COLO668 (cell line): ENCODE measurements around the gene AARS2.
A peak's percentile ranks its signal among the peaks of the same experiment; 100 is the strongest.
"Not testable (repeated sequence)": the region's sequence is repeated elsewhere in the genome, so short reads cannot be mapped to it uniquely, and the experiment has no call there.

ENCODE experiments used
- DNase-seq: peaks from one replicate; lab custom pipeline; 2025; ENCODE audit not compliant: unreplicated experiment; lab: John Stamatoyannopoulos, UW

Gene AARS2

DNA sequence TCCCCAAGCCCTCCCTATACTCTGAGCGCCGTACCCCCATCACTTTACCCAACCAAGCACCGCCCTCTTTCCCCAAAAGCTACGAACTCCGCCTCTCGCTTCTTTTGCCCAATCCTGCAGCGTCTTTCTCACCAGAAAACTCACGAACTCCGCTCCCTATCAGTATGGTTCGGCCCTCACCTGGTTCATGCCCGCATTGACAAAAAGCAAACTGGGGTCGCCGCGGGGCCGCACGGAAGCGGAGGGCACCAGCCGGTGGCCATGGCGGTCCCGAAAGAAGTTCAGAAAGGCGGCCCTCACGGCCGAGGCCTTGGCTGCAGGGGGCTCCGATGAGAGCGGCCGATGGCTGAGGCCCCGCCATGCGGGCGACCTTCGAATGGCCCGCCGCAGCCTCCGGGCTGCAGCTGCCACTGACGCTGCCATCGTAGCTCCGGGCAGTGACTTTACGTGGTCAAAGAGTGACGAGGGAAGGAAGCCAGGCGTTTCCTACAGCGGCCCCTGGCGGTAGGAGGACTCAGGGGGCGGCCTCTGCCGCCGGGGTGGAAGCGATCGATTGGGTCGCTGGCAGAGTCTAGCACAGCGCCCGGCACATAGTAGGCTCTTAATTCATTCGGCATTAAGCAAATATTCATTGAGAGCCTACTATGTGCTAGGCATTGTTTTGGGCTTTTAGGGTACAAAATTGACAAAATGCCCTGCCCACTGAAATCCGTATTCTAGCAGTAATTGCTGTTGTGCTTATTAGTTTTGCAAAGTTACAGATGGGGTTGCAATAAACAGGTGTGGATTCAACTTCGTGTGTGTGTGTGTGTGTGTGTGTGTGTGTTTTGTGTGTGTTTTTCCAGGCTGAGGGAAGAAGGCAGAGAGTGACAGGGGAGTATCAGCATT, at the start of gene AARS2:
AARS2 (minus strand) TSS at position 447 of the 888 bp plus-strand sequence; CDS start at position 423, 24 bp downstream.
- DNase-seq = peak; percentile 85

DNA sequence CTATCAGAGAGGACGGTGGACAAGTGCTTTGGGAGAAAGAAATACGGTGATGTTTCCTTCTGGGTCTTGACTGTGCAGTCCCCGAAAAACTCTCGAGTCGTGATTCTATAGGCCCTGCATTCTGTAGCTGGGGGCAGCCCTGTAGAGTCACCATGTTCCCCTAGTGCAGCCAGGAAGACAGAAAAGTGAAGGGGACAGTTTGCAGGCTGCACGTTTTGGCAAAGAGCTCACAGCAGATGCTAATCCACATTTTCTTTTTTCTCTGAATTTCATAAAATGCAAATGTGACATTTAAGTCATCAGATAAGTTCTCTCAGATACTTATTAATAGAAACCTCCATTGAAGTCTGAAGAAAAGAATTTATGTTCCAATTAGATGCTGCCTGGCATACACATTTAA, 48.8 kb upstream of the AARS2 start:
- no peak for DNase-seq

DNA sequence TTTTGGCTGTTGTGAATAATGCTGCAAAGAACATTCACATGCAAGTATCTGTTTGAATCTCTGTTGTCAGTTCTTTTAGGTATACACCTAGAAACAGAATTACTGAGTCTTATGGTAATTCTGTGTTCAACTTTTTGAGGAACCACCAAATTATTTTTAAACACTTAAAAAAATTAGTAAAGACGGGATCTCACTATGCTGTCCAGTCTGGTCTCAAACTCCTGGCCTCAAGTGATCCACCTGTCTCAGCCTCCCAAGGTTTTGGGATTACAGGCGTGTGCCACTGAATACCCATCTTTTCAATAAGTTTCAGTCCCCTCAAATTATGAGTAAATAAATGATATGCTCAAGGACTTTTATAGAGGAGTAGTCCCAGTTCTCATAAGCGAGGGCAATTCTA, 46.8 kb upstream of the AARS2 start:
- no peak for DNase-seq

DNA sequence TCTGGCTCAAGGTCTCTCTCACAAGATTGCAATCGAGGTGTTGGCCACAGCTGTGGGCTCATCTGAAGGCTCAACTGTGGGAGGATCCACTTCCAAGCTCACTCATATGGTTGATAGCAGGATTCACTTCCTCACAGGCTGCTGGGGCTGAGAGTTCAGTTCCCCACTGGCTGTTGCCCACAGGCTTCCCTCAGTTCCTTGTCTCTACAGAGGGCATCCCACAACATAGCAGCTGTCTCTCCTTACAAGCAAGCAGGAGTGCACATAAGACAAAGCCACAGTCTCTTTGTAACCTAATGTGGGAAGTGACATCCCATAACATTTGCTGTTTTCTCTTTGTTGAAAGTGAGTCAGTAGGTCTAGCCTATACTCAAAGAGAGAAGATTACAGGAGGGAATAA, 43.3 kb upstream of the AARS2 start:
- no peak for DNase-seq

DNA sequence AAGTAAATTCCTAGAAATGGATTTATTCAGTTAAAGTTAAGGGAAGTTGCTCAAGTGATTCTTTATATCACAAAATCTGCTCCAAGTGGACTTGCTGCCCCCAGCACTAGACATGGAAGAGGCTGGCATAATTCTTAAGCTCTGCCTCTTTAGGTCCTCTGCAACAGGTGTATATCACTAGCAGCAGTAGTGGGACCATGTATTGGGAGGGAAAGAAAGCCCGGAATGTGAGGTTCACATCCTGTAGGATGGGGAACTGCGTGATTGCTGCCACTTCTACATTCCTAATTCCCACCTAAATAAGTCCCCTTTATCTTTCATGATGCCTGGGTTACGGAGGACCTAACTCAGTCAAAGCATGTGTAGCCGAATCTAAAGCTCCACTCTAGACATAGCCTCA, 42.5 kb upstream of the AARS2 start:
- no peak for DNase-seq

DNA sequence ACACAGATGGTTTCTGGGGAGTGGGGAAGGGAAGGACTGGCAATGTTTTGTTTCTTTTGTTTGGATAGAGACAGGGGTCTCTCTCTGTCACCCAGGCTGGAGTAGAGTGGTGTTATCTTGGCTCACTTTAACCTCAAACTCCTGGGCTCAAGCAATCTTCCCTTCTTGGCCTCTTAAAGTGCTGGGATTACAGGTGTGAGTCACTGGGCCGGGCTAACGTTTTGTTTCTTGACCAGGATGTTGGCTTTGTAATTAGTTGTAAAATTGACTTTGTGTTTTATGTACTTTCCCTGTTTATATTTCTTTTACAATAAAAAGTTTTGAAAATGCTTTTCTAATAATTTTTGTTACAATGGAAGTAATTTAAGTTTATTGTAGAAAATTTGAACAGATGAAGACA, 40.2 kb upstream of the AARS2 start:
- DNase-seq = no peak

DNA sequence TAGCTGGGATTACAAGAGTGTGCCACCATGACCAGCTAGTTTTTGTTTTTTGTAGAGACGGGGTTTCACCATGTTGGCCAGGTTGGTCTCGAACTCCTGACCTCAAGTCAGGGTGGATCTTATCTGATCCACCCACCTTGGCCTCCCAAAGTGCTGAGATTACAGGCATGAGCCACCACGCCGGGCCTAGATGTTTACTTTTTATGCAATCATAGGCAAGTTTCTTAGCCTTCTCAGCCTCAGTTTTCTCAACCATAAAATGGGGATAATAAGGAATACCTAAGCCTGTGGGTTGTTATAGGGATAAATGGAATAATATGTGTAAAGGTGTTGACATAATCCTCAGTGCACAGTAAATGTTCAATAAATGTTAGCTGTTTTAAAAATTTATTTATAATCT, 39.1 kb upstream of the AARS2 start:
- DNase-seq = no peak

DNA sequence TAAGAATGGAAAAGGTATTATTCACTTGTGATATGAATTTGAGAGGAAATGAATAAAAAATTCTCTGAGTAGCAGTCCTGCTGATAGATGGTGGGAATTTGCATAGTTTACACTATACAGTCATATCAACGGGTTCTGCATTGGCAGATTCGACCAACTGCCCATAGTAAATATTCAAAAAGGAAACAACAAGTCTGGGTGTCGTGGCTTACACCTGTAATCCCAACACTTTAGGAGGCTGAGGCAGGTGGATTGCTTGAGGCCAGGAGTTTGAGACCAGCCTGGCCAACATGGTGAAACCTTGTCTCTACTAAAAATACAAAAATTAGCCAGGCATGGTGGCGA, 37.5 kb upstream of the AARS2 start:
- DNase-seq = not testable (repeated sequence)

DNA sequence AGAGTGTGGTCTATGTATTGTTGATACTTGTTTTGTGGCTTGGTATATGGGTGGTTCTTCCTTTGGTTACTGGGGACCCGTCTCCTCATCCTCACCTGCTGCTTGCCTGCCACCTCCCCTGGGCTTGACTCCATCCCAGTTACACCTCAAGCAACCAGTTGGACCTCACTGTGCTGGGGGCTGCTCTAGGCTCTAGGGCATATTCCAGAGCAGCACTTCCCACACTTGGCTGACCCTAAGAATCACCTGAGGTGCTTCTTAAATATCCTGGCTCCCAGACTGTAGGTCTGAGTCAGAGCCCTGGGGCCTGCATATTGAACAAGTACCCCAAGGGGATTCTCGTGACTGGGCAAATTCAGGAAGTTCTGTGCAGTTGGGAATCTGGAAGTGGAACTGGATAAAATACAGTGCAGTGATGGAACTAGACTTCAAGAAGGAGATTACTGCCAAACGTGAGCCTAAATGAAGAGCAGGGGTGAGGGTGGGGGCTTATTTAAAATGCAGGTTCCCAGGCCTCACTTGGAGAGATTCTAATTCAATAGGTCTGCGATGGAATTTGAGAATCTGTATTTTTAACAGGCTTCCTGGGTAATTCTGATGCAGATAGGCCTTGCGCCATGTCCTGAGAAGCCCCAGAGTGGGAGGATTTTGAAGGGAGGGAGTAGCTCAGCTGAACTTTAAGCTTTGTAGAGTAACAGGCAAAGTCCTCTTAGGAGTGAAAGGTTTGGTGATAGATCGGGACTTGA, 36.9 kb upstream of the AARS2 start:
- DNase-seq = no peak

DNA sequence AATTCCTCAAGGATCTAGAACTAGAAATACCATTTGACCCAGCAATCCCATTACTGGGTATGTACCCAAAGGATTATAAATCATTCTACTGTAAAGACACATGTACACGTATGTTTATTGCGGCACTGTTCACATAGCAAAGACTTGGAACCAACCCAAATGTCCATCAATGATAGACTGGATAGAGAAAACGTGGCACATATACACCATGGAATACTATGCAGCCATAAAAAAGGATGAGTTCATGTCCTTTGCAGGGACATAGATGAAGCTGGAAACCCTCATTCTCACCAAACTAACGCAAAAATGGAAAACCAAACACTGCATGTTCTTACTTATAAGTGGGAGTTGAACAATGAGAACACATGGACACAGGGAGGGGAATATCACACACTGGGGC, 33.7 kb upstream of the AARS2 start:
- DNase-seq = not testable (repeated sequence)

DNA sequence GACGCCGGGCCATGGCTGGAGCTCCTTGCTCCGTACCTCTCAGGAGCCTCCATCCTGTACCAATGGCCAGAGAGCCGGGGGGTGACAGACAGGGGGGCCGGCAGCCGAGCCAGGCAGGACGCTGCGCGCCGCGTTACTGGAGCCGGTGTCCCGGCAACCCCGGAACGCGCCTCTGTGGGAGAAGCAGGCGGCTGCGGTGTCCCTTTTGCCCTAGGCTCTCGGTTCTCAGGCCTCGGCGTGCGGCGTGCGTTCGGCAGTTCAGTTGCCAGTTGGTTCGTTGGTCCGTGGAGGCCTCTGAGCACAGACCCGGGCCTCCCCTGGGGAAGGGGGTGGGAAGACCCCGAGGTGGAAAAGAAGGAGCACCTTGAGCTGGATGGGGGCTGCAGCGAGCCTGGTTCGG, 29.3 kb upstream of the AARS2 start, which contains the start of gene SPATS1:
SPATS1 (plus strand) TSS at position 162 of the 400 bp plus-strand sequence. CDS start 446 bp downstream, outside the sequence.
- DNase-seq = peak; percentile 4

DNA sequence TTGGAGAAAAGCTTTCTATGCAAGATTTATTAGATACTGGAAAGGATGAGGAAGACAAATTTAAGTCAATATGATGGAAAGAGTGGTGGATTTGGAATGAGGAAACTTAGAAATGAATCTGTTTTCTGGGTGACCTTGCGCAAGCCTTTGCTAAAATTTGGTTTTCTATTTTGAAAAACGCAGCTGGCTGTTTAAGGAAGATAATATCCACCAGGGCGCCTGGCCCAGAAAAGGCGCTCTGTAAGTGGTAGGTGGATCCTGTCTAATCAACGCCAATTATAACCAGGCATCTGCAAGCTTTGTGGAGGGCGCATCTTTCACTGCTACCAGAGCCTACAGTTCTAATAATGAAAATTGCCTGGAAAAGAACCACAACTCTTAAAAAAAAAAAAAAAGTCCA, 28.9 kb upstream of the AARS2 start:
- DNase-seq = no peak

DNA sequence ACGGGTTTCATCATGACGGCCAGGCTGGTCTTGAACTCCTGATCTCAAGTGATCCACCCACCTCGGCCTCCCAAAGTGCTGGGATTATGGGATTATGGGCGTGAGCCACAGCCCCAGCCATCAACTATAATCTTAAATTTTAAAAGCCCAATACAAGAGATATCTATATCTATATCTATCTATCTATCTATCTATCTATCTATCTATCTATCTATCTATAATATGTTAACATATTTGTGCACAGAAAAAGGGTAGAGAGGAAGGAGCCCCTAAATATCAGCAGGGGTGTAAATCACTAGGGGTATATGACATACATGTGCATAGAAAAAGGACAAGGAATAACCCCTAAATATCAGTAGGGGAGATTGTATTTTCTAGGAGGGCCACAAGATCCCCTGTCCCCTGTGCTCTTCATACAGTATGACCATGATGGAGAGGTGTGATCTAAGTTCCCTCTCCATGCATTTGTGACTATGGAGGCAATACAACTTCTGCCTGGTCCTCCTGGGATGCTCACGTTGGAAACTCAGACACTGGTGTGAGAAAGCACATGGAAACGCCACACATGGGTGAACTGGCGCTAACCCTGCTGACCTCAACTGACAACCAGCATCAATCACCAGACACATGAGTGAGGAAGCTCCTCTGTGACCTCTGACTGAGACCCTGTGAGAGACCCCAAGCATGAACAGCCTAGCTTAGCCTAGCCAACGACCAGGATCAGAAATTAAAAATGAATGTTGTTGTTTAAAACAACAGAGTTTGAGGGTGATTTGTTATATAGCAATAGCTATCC, 28.1 kb upstream of the AARS2 start:
- no peak for DNase-seq

DNA sequence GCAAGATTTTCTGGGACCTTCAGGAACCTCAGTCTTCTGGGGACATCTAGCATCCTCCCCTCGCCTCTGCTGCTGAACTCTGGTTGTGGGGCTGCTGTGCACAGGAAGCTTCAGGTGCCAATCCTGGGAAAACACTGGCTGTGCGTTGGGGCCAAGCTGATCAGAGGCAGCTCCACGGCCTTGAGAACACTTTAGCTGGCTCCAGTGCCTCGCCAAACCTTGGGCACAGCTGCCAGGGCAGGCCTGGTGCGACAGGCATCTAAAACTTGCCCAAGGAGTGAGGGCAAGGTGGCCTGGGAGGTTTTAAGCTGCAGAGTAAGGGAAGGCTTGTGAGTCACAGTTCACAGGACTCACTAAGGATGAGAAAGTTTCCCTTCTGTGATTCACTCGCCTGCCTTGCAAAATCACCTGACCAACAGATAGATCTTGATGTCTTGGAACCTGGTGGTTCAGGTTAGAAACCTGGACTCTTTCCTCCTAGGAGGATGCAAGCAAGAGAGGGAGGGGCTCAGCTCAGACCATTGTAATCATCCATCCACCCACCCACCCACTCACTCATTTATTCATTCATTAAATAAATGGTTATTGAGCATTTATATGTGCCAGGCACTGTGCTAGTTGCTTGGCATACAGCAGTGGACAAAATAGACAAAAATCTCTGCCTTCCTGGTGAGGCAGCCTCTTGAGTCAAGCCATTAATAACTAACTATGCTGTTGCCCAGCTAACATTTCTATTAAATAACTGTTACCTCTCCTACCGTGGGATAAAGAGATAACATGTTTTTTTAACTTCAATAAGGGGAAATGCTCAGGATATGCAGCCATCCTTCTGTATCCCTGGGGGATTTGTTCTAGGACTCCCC, 26.8 kb upstream of the AARS2 start:
- DNase-seq = no peak

DNA sequence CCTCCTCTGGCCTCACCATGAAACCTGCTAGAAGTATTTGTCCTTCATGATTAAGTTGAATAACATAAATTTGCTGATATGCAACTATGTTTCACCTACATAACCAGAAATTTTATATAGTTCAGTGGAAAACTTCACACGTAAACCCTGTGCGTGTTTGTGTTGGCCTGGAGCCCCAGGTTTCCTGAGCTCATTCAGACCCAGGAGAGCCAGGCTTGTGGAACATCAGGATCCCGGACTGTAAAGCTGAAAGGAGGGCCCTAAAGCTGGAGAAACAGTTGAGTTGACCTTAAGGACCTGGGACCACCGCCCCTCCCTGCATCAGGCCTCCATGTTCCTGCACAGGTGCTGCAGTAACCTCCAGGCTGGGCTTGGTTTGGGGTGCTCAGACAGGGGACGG, 26.2 kb upstream of the AARS2 start:
- DNase-seq = no peak

DNA sequence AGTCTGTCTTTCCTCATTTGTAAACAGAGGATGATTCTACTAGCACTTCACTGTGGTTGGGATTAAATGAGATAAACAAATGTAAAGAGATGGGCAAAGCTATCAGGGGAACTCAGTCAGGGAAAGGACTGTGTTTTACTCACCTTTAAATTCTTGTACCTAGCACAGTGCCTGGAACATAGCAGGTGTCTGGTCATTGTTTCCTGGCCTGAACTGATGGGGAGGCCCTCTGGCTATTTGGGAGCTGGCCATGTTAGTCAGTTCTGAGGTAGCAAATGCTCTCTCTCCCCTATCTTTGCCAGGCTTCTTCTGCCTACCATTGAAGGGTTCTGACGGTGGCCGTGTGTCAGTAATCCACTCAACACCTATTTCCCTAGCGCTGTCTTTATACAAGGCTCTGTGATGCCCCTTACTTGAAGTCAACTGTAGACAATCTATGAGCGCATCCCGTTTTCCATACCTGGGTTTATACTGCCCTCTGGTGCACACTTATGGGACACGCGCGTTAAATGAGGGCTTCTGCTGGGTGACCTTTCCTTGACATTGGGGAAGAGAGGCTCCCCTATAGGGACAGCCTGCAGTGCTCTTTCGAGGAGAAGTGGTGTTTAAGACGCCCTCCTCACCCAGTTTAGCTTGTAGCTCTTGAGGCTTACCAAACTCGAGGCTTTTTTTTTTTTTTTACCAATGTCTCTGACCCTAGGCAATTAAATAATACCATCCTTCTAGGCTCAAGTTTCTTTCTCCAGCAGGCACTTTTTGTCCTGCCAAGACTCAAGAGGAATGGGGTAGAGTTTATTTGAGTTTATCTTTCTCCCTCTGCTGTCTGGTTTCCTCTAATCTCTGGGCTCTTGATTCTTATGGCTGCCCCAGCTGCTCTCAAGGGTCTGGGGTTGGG, 25.3 kb upstream of the AARS2 start:
- peak; percentile 46 for DNase-seq

DNA sequence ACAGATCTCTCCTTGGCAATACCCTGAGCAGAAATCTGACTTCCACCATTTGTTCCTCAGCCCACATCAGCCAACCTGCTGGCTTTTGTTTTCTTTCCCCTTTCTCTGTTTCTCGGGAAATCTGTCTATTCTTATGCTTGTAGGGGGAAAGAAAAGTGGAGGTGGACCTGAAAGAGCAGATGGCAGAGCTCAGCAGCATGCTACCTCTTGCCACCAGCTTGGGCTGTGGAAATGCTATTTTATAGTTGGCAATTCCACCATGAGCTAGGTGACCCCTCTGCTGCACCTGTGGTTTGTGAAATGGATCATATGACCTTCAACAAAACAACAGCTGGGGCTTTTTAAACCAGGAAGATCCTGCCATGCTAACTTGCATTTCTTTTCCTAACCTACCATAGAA, 22.5 kb upstream of the AARS2 start:
- DNase-seq = no peak

DNA sequence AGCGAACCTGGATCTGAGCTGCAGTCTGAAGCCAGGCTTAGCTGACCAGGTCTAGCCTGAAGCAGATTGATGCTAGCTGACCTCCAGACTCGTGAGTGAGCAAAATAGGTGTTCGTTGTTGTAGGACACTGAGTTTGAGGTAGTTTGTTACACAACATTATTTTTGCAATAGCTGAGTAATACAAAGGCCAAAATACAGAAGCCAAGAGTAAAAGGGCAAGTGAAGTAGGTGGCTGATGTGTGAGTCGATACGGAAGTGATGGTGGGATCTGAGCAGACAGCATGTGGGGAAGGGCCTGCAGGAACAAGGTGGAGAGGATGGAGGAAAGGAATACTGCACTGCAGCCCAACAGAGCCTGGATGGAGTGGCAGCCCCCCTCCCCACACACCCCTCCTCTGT, 20.8 kb upstream of the AARS2 start:
- no peak for DNase-seq

DNA sequence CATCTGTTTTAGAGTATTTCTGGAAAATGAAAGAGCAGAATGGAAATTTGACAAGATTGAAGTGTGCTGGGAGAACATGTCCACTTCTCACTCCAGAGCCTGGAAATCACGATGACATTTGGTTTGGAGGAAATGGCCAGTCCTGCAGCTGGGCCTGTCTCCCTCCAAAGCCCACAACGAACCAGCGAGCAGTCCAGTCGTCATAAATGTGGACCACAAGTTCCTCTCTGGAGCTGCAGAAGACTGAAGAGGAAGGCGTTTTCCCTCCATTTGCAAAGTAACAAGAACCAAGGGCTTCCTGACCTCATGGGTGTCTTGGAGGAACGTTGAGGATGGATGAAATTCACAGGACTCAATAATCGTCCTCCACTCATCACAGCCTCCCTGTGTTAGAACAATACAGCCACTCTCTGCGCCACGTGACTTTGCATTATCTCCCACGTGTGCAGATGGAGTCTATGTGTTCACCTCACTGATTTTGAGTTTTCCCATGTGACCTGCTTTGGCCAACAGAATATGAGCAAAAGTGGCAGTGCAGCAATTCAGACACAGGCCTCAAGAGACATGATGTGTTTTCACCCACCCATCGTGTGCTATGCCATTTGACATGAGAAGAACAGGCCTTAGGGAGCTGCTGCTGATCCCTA, 20.2 kb upstream of the AARS2 start:
- DNase-seq = no peak
